AG09319 (cell line): Measurements from ENCODE around the gene BBS2.

ENCODE experiments used
- DNase-seq: peaks from one replicate; pipeline ENCODE4 v3.0.0-alpha.2; 2010; ENCODE audit warnings: low read depth; ENCODE audit errors: extremely low read depth
- TF ChIP-seq, protein P1 (sequence below): IDR thresholded peaks from 2 replicates; pipeline ENCODE4 v1.5.1; 2011; ENCODE audit warnings: low read depth, mild to moderate bottlenecking, inconsistent platforms, low read length, moderate library complexity

BBS2 gene

DNA sequence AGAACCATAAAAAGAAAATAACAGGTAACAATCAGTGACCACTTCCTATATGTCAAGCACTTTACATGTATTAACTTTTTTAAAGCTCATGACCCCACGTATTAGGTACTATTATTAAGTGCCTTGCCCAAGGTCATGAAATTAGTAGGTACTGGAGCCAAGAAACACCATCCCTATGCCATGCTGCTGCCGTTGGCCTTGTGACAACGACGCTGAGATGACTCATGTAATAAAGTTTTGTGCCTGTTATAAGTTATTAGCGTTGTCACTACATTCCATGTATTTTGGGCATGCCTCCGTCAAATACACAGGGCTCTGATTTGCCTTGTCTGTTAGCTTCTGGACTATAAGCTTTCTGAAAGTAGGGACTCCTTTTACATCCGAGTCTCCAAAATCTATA lies 1.4 kb downstream of the BBS2 start:
- TF ChIP-seq, protein P1, sequence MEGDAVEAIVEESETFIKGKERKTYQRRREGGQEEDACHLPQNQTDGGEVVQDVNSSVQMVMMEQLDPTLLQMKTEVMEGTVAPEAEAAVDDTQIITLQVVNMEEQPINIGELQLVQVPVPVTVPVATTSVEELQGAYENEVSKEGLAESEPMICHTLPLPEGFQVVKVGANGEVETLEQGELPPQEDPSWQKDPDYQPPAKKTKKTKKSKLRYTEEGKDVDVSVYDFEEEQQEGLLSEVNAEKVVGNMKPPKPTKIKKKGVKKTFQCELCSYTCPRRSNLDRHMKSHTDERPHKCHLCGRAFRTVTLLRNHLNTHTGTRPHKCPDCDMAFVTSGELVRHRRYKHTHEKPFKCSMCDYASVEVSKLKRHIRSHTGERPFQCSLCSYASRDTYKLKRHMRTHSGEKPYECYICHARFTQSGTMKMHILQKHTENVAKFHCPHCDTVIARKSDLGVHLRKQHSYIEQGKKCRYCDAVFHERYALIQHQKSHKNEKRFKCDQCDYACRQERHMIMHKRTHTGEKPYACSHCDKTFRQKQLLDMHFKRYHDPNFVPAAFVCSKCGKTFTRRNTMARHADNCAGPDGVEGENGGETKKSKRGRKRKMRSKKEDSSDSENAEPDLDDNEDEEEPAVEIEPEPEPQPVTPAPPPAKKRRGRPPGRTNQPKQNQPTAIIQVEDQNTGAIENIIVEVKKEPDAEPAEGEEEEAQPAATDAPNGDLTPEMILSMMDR: no peak
- DNase-seq: no peak

GRCh38 chr16:56517206-56517605 lies 2.6 kb downstream of the BBS2 start:
- no peak for DNase-seq
- TF ChIP-seq, protein P1: no peak

- no peak for DNase-seq
- TF ChIP-seq, protein P1: no peak
These were observed 4.2 kb downstream of the BBS2 start for GRCh38 chr16:56515665-56516064.

- DNase-seq: no peak
- TF ChIP-seq, protein P1: no peak
These were observed 5.0 kb downstream of the BBS2 start for GRCh38 chr16:56514845-56515244.

- TF ChIP-seq, protein P1: peak; percentile 66
- peak; percentile 34 for DNase-seq
These were observed 5.9 kb downstream of the BBS2 start for GRCh38 chr16:56513972-56514371.

- TF ChIP-seq, protein P1: no peak
These were observed 6.7 kb downstream of the BBS2 start for GRCh38 chr16:56513091-56513490.

GRCh38 chr16:56512025-56512424 lies 7.8 kb downstream of the BBS2 start:
- DNase-seq: no peak
- TF ChIP-seq, protein P1: no peak

More at GRCh38 chr16:56513091-56513490, 6.7 kb downstream of the BBS2 start:
- no peak for DNase-seq
